CD4-positive, alpha-beta memory T cell (primary cell): ENCODE measurements around the gene SRR. TPM values are rescaled to one million over a fixed set of nuclear protein-coding genes. Genes with fewer than 3 reads are reported as not detected.
A peak's percentile ranks its signal among the peaks of the same experiment; 100 is the strongest.
"Not testable (repeated sequence)": the region's sequence is repeated elsewhere in the genome, so short reads cannot be mapped to it uniquely, and the experiment has no call there.

Experiments
- CTCF ChIA-PET: fragments of 350-600 bp; sonication (Branson Sonifier 250); formaldehyde crosslinking; loops from one replicate; lab custom pipeline; 2021; ENCODE audit warnings: inconsistent platforms; ENCODE audit not compliant: partially characterized antibody; lab: Charles Lee
- POLR2A ChIA-PET: fragments of 350-600 bp; sonication (Branson Sonifier 250); formaldehyde crosslinking; loops from one replicate; lab custom pipeline; 2021; ENCODE audit not compliant: partially characterized antibody; lab: Charles Lee
- DNase-seq, 5 donors: peaks; one replicate each; pipeline versions ENCODE4 v3.0.0 to v3.0.0-alpha.2; 2020 to 2022; ENCODE audit warnings: mixed read lengths in 1 of 5
- H3K27ac ChIP-seq: one replicate; pipeline ENCODE4 v1.7.0; 2013; ENCODE audit warnings: low read depth, low read length
- H3K27me3 ChIP-seq: 2 replicates; pipeline ENCODE4 v1.7.0; 2013; ENCODE audit warnings: mild to moderate bottlenecking, low read length, moderate library complexity; ENCODE audit not compliant: insufficient read depth
- H3K36me3 ChIP-seq: 2 replicates; pipeline ENCODE4 v1.7.0; 2013; ENCODE audit warnings: mild to moderate bottlenecking, low read length, moderate library complexity; ENCODE audit not compliant: insufficient read depth
- H3K4me1 ChIP-seq: 2 replicates; pipeline ENCODE4 v1.7.0; 2013; ENCODE audit warnings: mild to moderate bottlenecking, low read length, moderate library complexity; ENCODE audit not compliant: insufficient read depth
- H3K4me3 ChIP-seq, 2 donors: one replicate each; pipeline ENCODE4 v1.7.0; 2013; ENCODE audit warnings: low read length in 2 of 2, mild to moderate bottlenecking in 1 of 2
- H3K9me3 ChIP-seq, 2 donors: one replicate each; pipeline ENCODE4 v1.7.0; 2013; ENCODE audit warnings: low read length in 2 of 2, control low read depth in 1 of 2; ENCODE audit not compliant: control insufficient read depth in 1 of 2
- H3K27ac Mint-ChIP-seq, 7 donors: one replicate each; pipeline ENCODE4 v1.8.0; 2020 to 2021; ENCODE audit warnings: mixed read lengths in 7 of 7, mild to moderate bottlenecking in 6 of 7, inconsistent platforms in 3 of 7, moderate library complexity in 3 of 7
- H3K27me3 Mint-ChIP-seq, 2 donors: one replicate each; pipeline ENCODE4 v1.8.0; 2020 to 2021; ENCODE audit warnings: mixed read lengths in 2 of 2
- H3K36me3 Mint-ChIP-seq, 2 donors: one replicate each; pipeline ENCODE4 v1.8.0; 2020 to 2021; ENCODE audit warnings: mixed read lengths in 2 of 2, inconsistent platforms in 1 of 2, mild to moderate bottlenecking in 1 of 2
- H3K4me1 Mint-ChIP-seq, 4 donors: one replicate each; pipeline ENCODE4 v1.8.0; 2020 to 2021; ENCODE audit warnings: mixed read lengths in 4 of 4, mild to moderate bottlenecking in 1 of 4
- H3K4me3 Mint-ChIP-seq, 8 donors: one replicate each; pipeline ENCODE4 v1.8.0; 2020 to 2021; ENCODE audit warnings: mixed read lengths in 8 of 8, mild to moderate bottlenecking in 7 of 8, moderate library complexity in 6 of 8, inconsistent platforms in 3 of 8
- H3K9me3 Mint-ChIP-seq, 8 donors: one replicate each; pipeline ENCODE4 v1.8.0; 2020 to 2021; ENCODE audit warnings: mixed read lengths in 8 of 8, mild to moderate bottlenecking in 5 of 8, inconsistent platforms in 3 of 8, moderate library complexity in 1 of 8
- intact Hi-C: fragments of 100-400 bp; cut with micrococcal nuclease; formaldehyde crosslinking; loops from one replicate; pipeline ENCODE4 v1.15.1; 2023
- polyA plus RNA-seq, 2 donors: library from polyadenylated mRNA; unstranded; fragments of 300-500 nt; fragmentation: Illumina TruSeq; gene quantifications; one replicate each; pipeline ENCODE4 v1.2.3, GENCODE V29; 2021
- total RNA-seq, 2 experiments: library from RNA; stranded (reverse); gene quantifications; one replicate each; pipeline ENCODE4 v1.2.3, GENCODE V29; 2021

Gene SRR
- total and polyA plus RNA-seq, 4 experiments from 2014 or later, result 5.6 to 13.1 (median 6.8) TPM

- Mint-ChIP-seq H3K27ac (peak overlapping the region; percentile 98 to 99 (median 99)), H3K4me3 (peak overlapping the region; percentile 60 to 86 (median 84)), H3K4me1 (peaks cover 54 to 86% (median 75%) of the 10 kb centered on the region in 4 donors), H3K27me3 (no peaks in the 10 kb centered on the region), H3K36me3 (peaks cover 8 to 22% of the 10 kb centered on the region in 2 donors), H3K9me3 (peaks cover 0 to 3% (median 0%) of the 10 kb centered on the region in 8 donors)
- Histone ChIP-seq H3K4me1 (peaks cover 92% of the 10 kb centered on the region), H3K9me3 (no peaks in the 10 kb centered on the region), H3K27ac (peak overlapping the region; percentile 87), H3K27me3 (no peaks in the 10 kb centered on the region), H3K4me3 (no peak overlapping the region), H3K36me3 (no peaks in the 10 kb centered on the region)
- ChIA-PET CTCF (interaction anchor here (0.7 to 7.2 kb wide), 8 partner anchors 11 to 372 kb away, joined by 3 to 60 read pairs (median 14); partner anchors contain the start of gene HIC1), POLR2A (interaction anchor here (0.6 to 6.4 kb wide), 11 partner anchors 13 to 218 kb away, joined by 3 to 75 read pairs (median 5); partner anchors contain the start of genes HIC1, MNT, SMG6 and SRR)
- DNase-seq, result no peak
- intact Hi-C loops, result loop anchor here (10.0 kb wide), 1 partner anchor 619 kb away; the partner anchor contains the start of genes RILP and SCARF1
These were observed 39.5 kb upstream of the SRR start for GRCh38 chr17:2264067-2264860.

GRCh38 chr17:2265166-2265565 lies 38.6 kb upstream of the SRR start:
- peaks cover 92% of the 10 kb centered on the region for H3K4me1 ChIP-seq
- not testable (repeated sequence) for H3K9me3 Mint-ChIP-seq, DNase-seq, H3K27me3 Mint-ChIP-seq, H3K36me3 ChIP-seq, H3K27me3 ChIP-seq, H3K9me3 ChIP-seq
- H3K36me3 Mint-ChIP-seq, result peaks cover 8 to 28% of the 10 kb centered on the region in 2 donors
- peak overlapping the region; percentile 98 to 99 (median 99) for H3K27ac Mint-ChIP-seq
- peak overlapping the region; percentile 87 for H3K27ac ChIP-seq
- H3K4me3 Mint-ChIP-seq, result peak overlapping the region; percentile 26 to 86 (median 81)
- POLR2A ChIA-PET, result interaction anchor here (0.6 to 6.4 kb wide), 14 partner anchors 7 to 549 kb away, joined by 3 to 75 read pairs (median 9); partner anchors contain the start of genes HIC1, MNT, RTN4RL1 and SMG6
- peak overlapping the region; percentile 13 to 26 for H3K4me3 ChIP-seq
- intact Hi-C loops, result loop anchor here (5.0 to 10.0 kb wide), 2 partner anchors 48 to 620 kb away; partner anchors contain the start of genes RILP and SCARF1
- CTCF ChIA-PET, result interaction anchor here (0.7 to 7.2 kb wide), 7 partner anchors 15 to 373 kb away, joined by 3 to 60 read pairs (median 20); partner anchors contain the start of gene HIC1
- H3K4me1 Mint-ChIP-seq, result peaks cover 51 to 86% (median 72%) of the 10 kb centered on the region in 4 donors

- no peaks in the 10 kb centered on the region for H3K27me3 Mint-ChIP-seq
- DNase-seq, result peak; percentile 90 to 97 (median 91)
- Histone ChIP-seq H3K9me3 (no peaks in the 10 kb centered on the region), H3K36me3 (peaks cover 5% of the 10 kb centered on the region), H3K4me3 (peak overlapping the region; percentile 13 to 26), H3K27me3 (no peaks in the 10 kb centered on the region), H3K4me1 (peaks cover 82% of the 10 kb centered on the region), H3K27ac (peak overlapping the region; percentile 87)
- H3K4me1 Mint-ChIP-seq, result peaks cover 52 to 86% (median 73%) of the 10 kb centered on the region in 4 donors
- peaks cover 0 to 3% (median 0%) of the 10 kb centered on the region in 8 donors for H3K9me3 Mint-ChIP-seq
- peaks cover 8 to 31% of the 10 kb centered on the region in 2 donors for H3K36me3 Mint-ChIP-seq
- peak overlapping the region; percentile 98 to 99 (median 99) for H3K27ac Mint-ChIP-seq
- CTCF ChIA-PET, result interaction anchor here (0.6 to 7.2 kb wide), 9 partner anchors 12 to 214 kb away, joined by 3 to 60 read pairs (median 6); partner anchors contain the start of gene HIC1
- H3K4me3 Mint-ChIP-seq, result peak overlapping the region; percentile 72 to 86 (median 85)
- POLR2A ChIA-PET, result interaction anchor here (0.7 to 6.4 kb wide), 19 partner anchors 8 to 550 kb away, joined by 3 to 75 read pairs (median 5); partner anchors contain the start of genes HIC1, MNT, OVCA2 and RTN4RL1
- intact Hi-C loops, result loop anchor here (1.0 to 10.0 kb wide), 5 partner anchors 16 to 621 kb away; partner anchors contain the start of genes RILP, SCARF1, SMG6 and SRR
These were observed 37.5 kb upstream of the SRR start for GRCh38 chr17:2266045-2266864.

GRCh38 chr17:2266865-2267228 lies 36.9 kb upstream of the SRR start:
- Mint-ChIP-seq H3K27me3 (no peaks in the 10 kb centered on the region), H3K9me3 (peaks cover 0 to 3% (median 0%) of the 10 kb centered on the region in 8 donors), H3K4me1 (peaks cover 50 to 82% (median 69%) of the 10 kb centered on the region in 4 donors), H3K27ac (peak overlapping the region; percentile 98 to 99 (median 99)), H3K36me3 (peaks cover 6 to 29% of the 10 kb centered on the region in 2 donors), H3K4me3 (peak overlapping the region; percentile 72 to 86 (median 85))
- Histone ChIP-seq H3K27ac (peak overlapping the region; percentile 87), H3K4me1 (peaks cover 79% of the 10 kb centered on the region), H3K9me3 (no peaks in the 10 kb centered on the region), H3K4me3 (peak overlapping the region; percentile 1 to 13), H3K36me3 (peaks cover 5% of the 10 kb centered on the region), H3K27me3 (no peaks in the 10 kb centered on the region)
- intact Hi-C loops, result loop anchor here (1.0 to 10.0 kb wide), 5 partner anchors 15 to 622 kb away; partner anchors contain the start of genes RILP, SCARF1, SMG6 and SRR
- POLR2A ChIA-PET, result interaction anchor here (0.7 to 6.4 kb wide), 18 partner anchors 9 to 551 kb away, joined by 3 to 75 read pairs (median 6); partner anchors contain the start of genes HIC1, MNT, RTN4RL1 and SGSM2
- no peak for DNase-seq
- CTCF ChIA-PET, result interaction anchor here (1.3 to 7.2 kb wide), 7 partner anchors 12 to 212 kb away, joined by 5 to 60 read pairs (median 20); partner anchors contain the start of gene HIC1

GRCh38 chr17:2267354-2267753 lies 36.4 kb upstream of the SRR start:
- Mint-ChIP-seq H3K27me3 (no peaks in the 10 kb centered on the region), H3K36me3 (peaks cover 9 to 32% of the 10 kb centered on the region in 2 donors), H3K9me3 (peaks cover 0 to 3% (median 0%) of the 10 kb centered on the region in 8 donors), H3K27ac (peak overlapping the region; percentile 98 to 99 (median 99)), H3K4me3 (peak overlapping the region in 7 of 8 donors; percentile 72 to 86 (median 85)), H3K4me1 (peaks cover 51 to 82% (median 68%) of the 10 kb centered on the region in 4 donors)
- Histone ChIP-seq H3K4me1 (peaks cover 79% of the 10 kb centered on the region), H3K27ac (peak overlapping the region; percentile 87), H3K36me3 (peaks cover 5% of the 10 kb centered on the region), H3K4me3 (peak overlapping the region in 1 of 2 donors; percentile 1), H3K9me3 (no peaks in the 10 kb centered on the region), H3K27me3 (no peaks in the 10 kb centered on the region)
- intact Hi-C loops, result loop anchor here (5.0 to 10.0 kb wide), 2 partner anchors 50 to 623 kb away; partner anchors contain the start of genes RILP and SCARF1
- CTCF ChIA-PET, result interaction anchor here (1.0 to 7.2 kb wide), 6 partner anchors 9 to 213 kb away, joined by 3 to 49 read pairs (median 14); partner anchors contain the start of gene HIC1
- DNase-seq, result no peak
- POLR2A ChIA-PET, result interaction anchor here (0.7 to 6.4 kb wide), 13 partner anchors 9 to 551 kb away, joined by 3 to 75 read pairs (median 16); partner anchors contain the start of genes HIC1, MNT, SGSM2 and SMG6
